C1 segment of cervical spinal cord (tissue), 14 donors: ENCODE data around the gene FUT7.
"Not testable (repeated sequence)": the region's sequence is repeated elsewhere in the genome, so short reads cannot be mapped to it uniquely, and the experiment has no call there.

Experiments used
- DNase-seq, 14 donors: peaks; one replicate each; lab custom pipeline; 2025; lab: John Stamatoyannopoulos, UW

Gene FUT7

DNA sequence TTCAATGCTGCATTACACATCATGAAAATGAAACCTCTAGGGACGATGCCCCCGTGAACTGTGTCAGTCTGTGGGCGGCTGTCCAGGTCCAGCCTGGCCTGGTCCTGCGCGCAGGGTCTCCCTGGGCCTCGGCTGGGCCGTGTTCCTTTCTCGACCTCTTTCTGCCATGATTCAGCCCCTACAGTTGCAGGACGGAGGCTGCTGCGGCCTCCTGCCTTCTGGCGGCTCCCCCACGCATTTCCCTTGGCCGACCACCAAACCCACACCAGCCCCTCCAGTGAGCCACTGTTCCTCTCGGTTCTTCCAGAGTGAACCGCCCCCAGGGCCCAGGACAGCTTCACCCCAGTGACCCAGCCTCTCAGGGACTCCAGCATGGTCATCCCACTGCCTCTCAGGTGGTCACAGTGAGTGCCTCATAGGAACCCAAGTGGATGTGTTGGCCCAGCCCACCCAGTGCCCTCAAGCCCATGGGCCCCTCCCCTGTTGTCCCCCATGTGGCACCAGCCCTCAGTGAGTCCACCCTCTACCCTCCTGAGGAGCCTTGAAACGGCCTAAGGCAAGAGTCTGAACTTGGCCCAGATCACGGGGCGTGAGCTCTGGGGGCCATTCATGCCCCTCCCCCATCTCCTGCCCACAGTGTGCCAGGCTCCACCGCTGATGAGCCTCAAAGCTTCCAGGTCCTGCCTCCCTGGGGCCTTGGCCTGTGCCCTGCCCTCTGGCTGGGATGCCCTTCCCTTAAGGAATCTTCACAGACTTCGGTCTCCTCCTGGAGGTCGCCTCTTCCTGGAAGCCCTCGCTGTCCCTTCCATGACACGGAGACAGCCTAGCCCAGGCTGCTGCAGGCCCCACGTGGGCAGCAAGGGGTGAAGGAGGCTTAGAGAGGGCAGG, 25.5 kb downstream of the FUT7 start:
- peak in 3 of 14 donors; percentile 12 to 56 (median 42) for DNase-seq

DNA sequence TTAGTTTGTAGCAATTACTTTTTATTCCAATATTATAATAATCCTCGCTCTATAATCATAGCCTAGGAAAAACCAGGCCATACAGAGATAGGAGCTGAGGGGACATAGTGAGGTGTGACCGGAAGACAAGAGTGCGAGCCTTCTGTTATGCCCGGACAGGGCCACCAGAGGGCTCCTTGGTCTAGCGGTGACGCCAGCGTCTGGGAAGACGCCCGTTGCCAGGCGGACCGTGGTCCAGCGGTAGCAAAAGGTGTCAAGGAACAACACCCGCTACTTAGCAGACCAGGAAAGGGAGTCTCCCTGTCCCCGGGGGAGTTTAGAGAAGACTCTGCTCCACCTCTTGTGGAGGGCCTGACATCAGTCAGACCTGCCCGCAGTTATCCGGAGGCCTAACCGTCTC, 27.6 kb downstream of the FUT7 start:
- DNase-seq, result not testable (repeated sequence)

DNA sequence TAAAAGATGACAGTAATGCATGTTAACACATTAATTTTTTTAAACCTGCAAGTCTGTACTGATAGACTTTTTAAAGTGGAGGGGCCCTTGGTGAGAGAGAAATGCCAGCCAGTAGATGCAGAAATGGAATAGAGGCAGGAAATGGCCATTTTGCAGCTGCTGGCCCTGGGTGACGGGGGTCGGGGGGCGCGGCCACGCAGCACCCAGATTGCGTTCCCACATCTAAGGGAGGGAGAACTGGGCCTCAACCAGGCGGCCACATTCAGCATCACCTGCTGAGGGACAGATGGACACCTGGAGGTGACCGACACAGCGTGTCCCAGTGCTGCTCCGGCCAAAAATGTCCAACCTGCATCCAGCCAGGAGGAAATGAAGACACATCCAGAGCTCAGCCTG, 29.2 kb downstream of the FUT7 start:
- DNase-seq, result no peak

DNA sequence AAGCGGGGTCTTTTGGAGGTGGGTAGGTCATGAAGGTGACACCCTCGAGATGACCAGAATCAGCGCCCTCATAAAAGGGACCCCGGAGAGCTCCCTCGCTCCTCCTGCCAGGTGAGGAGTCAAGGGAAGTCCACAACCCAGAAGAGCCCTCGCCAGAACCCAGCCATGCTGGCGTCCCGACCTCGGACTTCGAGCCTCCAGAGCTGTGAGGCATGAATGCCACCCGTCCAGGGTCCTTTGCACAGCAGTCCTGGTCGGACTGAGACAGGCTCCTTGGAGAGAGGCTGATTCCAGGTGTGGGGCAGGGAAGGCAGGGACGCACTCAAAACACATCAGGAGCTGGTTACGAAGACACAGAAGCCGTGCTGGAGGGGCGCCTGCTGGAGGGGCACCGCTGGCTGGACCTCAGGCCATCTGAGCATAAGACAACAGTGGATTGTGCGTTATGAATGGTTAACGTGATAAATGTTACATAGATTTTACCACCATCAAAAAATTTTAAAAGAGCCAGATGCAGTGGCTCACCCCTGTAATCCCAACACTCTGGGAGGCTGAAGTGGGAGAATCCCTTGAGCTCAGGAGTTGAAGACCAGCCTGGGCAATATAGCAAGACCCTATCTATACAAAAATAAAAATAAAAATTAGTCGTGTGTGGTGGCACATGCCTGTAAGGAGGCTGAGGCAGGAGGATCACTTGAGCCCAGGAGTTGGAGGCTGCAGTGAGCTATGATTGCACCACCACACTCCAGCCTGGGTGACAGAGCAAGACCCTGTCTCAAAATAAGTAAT, 29.8 kb downstream of the FUT7 start:
- DNase-seq, result no peak

DNA sequence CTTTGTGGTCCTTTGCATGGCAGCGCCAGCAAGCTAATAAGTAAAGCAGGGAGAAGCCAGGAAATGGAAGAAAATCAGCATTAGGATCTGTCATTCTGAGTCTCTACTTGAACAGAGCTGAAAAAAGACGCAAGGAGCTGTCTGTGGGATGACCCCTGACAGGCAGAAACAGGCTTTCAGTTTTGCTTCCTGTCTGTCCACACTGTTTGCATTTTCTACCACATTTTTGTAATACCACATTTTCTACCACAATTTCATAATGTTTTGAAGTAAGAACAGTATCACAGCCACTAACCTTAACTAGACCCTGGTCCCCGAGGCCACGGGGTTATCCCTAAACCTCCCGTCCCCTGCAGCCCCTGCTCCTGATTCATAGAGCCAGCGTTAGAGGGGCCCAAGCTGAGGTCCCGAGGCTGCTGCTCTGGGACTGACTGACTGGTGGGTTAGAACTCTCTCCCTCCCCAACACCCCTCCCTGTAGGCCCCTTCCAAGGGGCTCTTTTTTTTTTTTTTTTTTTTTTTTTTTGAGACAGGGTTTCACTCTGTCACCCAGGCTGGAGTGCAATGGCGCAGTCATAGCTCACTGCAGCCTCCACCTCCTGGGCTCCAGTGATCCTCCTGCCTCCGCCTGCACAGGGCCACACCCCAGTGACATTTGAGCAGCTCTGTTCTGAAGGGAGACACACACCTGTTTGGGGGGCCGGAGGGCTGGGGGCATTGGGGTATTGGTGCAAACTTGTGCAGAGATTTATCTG, 31.5 kb downstream of the FUT7 start:
- no peak for DNase-seq

DNA sequence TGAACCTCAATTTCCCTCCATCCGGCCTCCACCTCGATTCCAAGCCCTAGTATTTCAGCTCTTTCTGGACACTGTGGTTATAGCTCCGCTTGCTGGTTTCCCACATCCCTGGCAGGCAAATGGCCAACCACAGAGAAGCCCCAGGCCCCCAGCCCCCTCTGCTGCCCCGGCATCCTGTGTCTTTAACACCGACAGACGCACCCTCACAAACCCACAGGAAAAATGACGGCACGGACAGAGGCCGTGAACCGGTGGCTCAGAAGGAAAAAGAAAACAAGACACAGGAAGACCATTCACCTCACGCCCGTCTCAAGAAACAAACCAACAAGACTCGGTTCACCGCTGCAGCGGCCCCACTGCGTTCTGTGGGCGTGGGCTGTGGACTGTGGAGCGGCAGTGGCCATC, 34.1 kb downstream of the FUT7 start:
- DNase-seq, result no peak

DNA sequence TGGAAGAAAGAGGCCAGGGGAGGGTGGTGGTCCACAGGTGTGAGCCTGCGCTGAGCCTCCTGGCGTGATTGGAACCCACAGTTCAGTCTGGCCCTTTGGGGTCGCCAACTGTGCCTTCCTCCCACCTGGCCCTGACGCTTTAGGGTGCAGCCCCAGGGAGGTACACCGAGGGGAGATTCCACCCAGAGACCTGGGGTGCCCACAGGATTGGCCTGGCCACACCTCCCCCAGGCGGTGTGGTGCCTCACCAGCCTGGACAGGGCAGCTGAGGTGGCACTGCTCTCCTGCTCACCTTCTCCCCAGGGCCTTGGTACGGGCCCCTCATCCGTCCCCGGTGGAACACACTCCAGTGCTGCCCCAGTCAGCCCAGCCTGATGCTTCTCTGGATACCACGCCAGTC, 34.5 kb downstream of the FUT7 start:
- no peak for DNase-seq

DNA sequence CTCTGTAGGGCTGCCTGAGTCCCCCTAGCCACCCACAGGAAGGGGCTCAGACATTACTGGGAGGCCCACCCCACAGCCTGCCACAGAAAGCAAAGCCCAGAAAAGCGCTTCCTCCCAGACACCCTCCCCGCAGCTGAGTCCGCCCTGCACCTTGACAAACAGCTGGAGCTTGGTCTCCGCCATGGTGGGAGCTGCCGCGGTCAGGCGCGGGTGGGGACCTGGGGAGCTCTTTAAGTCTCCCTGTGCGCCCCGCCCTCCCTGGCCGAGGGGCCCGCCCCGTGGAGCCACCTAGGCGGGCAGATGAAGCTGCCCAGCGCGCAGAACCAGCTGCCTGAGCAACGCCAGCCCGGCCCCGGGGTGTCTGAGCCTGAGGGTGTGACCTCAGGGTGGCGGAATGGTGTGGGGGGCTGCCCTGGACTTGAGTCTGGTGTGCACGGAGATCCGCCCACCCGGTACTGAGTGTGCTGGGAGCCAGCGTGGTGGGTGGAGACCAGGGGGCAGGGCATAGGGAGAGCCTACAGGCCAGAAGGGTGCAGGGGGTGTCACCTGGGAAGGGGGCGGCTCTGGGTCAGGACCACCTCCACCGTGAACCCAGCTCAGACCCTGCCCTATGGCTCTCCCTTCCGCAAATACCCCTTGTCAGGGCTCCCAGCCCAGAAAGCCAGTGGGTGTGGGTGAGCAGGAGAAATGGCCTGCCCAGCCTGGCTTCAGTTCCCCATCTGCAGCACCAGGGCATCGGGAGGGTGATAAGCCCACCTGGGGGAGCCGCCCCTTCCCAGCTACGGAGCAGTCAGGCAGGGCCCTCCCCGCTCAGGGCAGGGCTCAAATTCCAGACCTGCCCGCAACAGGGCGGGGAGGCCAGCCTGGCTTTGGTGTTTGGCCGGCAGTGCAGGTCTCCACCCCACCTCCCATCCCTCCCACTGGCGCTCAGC, 35.3 kb downstream of the FUT7 start, which contains the start of gene CLIC3:
Gene CLIC3, minus strand, starts transcription at position 208 of the 932 bp plus-strand sequence. Its CDS starts 25 bp downstream, at position 183.
- no peak for DNase-seq

DNA sequence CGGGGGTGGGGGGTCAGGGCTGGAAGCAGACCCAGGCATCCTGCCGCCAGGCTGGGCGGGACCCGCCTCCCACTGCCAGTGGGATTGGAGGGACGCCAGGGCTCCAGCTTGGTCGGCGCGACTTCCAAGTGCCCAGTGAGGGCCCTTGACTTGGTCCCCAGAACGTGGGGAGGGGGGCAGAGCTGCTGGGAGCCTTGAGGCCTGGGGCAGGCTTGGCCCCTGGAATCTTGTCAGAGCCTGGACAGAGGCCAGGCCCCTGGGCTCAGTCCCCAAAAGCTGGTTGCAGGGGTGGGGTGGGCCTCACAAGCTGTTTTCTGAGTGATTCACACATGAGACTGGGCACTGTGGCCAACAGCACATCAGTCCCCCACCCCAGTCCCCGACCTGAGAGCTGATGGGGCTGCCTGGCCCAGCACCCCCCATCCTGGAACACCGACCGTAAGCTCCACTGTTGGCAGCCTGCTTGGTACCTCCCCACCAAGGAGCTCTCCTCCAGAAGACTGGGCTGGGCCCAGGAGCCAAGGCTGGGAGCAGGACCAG, 36.0 kb downstream of the FUT7 start:
- peak in 4 of 14 donors; percentile 27 to 72 (median 34) for DNase-seq

DNA sequence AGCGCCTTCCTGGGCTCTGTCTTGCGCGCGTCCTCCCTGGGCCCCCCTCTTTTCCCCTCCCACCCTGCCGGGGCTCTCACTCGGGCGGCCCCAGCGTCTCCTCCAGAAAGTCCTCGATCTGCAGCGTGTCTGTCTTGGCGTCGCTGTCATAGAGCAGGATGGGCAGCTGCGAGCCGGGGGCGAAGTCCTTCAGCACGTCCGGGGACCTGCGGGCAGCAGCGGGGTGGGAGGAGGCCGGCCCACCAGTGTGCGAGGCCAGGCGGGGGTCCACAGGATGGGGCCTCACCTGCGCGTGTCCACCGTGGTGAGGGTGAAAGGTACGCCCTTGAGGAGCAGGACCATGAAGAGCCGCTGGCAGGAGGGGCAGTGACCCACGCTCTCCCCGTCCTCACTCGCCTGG, 36.5 kb downstream of the FUT7 start:
- no peak for DNase-seq

DNA sequence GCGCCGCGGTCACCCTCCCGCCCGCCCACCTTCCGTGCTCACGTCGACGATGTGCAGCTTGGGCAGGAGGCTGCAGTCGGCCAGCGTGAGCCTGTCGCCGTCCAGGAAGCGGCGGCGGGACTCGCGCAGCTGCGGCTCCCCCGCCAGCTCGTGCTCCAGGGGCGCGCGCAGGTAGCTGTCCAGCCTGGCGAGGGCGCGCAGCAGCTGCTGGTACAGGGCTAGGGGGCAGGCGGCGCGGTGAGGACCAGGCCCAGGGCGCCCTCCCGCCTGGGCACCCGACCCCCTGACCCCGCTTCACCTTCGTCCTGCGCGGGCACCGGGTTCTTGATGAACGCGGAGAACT, 37.0 kb downstream of the FUT7 start:
- no peak for DNase-seq

DNA sequence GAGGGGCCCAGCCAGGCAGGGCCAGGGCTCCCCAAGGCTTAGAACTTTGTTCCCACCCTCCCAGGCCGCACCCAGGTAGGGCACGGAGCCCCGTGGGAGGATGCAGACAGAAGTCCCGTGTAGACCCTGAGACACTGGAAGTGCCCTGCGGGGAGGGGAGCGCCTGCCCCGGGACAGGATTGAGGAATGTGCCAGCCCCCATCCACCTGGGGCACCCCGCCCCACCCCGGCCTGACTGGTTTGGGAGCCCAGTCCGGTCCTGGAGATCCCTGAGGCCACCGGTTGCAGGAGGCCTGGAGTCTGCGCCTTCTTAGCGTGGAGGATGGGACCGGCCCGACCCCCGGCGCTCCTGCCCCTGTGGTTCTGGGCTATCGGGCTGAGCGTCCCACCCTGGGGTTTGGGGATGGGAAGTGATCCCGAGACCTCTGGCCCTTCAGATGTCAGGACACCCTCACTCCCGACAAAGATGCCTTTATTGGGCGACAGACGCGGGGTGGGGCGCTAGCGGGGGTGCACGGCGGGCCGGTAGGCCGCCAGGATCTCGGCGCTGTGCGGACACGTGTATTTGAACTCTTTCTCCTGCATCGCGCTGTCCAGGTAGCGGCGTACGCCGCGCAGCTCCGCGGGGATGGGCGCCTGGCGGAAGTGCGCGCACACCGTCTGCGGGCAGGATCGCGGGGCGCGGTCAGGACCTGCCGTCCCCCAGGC, 37.6 kb downstream of the FUT7 start:
- no peak for DNase-seq

DNA sequence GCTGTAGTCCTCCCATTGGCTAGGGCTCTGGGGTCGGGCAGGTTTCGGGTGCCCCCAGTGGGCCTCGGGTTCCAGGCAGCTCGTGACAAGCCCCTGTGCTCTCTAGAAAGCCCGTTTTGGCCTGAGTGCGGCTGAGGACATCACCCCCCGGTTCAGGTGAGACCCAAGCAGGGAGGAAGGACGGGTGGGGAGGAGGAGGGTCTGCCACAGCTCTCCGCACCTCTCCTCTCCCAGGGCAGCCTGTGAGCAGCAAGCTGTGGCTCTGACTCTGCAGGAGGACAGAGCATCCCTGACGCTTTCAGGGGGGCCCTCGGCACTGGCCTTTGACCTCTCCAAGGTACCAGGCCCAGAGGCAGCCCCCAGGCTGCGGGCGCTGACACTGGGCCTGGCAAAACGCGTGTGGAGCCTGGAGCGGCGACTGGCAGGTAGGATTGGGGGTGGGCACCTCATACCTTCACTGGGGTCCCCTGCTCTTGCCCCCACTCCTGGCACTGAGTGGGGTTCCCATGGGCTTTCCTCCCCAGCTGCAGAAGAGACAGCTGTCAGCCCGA, 39.0 kb downstream of the FUT7 start:
- DNase-seq, result no peak

DNA sequence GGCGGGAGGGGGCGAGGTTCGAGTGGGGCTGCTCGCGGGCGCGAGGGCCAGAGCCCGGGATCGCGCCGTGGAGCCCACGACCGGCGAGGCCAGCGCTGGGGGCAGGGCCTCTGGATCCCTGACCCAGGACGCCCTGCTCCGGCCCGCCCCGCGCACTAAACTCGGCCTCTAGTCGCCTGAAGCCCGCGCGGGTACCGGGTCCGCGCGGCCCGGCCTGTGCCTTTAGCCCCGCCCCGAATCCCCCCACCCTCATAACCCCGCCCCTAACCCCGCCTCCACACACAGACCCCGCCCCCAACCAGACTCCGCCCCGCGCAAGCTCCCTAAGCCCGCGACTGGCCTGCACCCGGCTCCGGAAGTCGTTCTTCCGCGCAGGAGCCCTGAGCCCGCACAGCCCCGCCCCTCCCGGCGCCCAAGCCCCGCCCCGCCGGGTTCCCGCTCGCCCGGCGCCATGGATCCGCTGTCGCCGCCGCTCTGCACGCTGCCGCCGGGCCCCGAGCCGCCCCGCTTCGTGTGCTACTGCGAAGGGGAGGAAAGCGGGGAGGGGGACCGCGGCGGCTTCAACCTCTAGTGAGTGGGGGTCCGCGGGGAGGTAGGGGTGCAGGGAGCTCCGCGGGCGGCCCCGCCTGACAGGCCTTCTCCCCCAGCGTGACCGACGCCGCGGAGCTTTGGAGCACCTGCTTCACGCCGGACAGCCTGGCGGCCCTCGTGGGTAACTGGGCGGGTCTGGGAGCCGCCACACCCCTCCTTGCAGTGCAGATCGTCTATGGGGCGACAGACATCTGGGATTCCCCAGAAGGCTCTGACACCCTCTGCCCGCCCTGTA, 39.7 kb downstream of the FUT7 start, which contains the start of gene PAXX:
Gene PAXX, plus strand, starts transcription at position 430 of the 826 bp plus-strand sequence. Its CDS starts 22 bp downstream, at position 452.
- peak; percentile 34 to 90 (median 80) for DNase-seq

DNA sequence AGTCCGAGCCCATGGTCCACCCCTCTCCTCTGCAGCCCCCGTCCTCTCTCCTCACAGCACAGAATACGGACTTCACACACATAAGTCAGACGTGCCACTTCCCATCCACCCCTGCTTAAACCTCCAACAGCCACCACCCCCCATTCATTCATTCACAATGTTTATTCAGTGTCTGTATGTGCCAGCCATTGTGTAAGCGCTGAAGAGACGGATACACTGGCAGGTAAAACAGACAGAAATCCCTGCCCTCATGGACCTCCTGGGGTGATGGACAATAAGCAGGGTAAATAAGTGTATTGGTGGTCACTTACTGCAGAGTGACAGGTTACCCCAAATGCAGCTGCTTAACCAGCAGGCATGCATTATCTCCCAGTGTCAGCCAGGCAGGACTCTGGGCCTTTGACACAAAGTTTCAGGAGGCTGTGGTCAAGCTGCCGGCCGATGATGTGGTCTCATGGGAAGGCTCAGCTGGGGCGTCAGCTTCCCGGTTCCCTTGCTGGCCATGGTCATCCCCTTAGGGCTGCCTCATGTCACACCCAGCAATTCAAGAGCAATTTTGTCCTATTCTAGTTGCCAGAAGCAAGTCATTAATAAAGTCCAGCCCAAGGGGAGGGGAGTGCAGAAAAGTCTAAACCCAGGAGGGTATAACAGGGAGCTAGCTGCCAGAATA, 41.5 kb downstream of the FUT7 start:
- no peak for DNase-seq

DNA sequence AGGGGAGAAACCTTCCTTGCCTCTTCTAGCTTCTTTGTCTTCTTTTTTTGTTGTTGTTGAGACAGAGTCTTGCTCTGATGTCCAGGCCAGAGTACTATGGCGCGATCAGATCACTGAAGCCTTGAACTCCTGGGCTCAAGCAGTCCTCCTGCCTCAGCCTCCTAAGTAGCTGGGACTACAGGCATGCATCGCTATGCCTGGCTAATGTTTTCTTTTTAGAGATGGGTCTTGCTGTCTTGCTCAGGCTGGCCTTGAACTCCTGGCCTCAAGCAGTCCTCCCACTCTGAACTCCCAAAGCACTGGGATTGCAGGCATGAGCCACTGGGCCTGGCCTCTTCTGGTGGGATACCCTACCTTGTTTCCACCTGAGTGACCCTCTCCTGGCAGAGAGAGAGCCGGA, 43.0 kb downstream of the FUT7 start:
- DNase-seq, result no peak

DNA sequence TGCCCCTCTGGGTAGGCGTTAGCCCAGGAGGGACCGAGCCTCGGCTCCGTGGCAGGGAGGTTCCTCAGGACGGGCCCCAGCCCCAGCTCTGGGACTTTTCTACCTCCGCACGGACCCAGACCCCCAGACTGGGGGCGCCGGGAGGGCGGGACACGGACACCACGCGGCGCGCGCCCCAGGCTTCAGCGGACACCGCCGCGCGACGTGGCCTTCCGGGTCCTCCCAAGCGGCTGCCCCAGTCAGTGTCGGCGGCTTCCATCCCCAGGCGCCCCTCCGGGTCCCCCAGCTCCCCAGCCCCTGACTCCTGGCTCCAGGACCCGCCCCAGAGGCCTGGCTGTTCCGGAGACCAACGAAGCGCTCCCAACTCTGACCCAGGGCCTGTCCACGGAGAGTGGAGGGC, 46.0 kb downstream of the FUT7 start:
- DNase-seq, result no peak

DNA sequence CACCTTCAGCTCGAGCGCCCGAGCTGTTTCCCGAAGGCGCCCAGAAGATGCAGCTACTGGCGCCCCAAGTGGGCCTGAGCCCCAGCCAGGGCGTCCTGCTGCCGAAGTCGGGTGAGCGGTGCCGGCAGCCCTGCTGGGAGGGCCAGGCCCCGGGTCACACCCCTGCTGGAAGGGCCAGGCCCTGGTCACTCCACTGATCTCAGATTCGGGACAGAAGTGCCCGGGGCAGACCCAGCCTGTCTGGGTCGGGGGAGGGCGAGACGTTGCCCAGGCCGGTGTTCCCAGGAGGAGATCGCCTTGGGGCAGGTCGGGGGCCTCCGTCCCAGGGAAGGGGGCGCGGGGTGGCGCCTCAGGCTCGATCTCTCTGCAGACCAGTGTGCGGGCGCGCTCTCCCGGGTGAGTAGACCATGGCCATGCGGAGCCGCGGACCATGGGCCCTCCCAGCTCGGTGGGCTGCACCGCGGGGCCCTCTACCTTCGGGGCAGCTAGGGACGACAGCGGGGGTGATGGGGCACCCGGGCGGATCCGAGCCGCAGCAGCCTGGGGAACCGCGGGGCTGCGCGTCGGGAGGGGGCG, 46.8 kb downstream of the FUT7 start:
- peak in 2 of 14 donors; percentile 26 to 36 for DNase-seq
